ENCODE data around the gene IFI6.
A peak's percentile ranks its signal among the peaks of the same experiment; 100 is the strongest.
"Not testable (repeated sequence)": the region's sequence is repeated elsewhere in the genome, so short reads cannot be mapped to it uniquely, and the experiment has no call there.

Gene IFI6, protein sequence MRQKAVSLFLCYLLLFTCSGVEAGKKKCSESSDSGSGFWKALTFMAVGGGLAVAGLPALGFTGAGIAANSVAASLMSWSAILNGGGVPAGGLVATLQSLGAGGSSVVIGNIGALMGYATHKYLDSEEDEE

DNA sequence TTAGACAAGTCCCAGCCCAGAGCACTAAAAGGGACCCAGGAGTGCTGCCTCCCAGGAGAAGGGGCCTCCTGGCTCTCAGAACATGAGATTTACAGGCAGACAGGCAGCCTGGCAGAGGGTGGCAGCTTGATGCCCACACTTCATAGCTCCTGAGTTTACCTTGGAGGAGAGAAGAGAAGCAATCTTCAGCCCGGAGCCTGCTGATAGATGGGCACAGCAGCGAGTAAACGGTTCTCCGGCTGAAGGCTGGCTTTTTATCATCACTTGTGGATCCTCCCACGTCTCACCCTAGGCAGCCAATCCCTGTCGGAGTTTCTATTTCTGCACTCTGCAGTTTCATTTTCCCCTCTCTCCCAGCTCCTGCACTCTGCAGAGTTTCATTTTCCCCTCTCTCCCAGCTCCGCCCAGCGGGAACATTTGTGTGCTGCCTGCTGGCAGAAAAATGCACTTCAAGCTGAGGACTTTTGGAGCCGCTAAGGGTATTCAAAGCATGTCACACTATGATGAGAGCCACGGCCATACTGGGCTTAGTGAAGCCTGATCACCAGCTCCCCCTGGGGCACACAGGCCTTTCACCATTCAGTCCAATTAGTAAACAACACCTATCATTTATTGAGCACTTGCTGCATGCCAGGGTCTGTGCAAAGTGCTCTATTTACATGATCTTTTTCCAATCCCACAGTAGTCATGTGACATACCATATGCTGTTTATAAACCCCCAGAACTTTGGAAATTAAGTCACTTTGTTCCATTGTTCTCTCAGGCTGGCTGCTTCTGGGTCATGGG, at the start of gene IFI6:
TSS of gene IFI6 (minus strand) at position 229 of the 786 bp plus-strand sequence. CDS start 2,878 bp downstream, outside the sequence.
- peak; percentile 71 to 90 for DNase-seq

DNA sequence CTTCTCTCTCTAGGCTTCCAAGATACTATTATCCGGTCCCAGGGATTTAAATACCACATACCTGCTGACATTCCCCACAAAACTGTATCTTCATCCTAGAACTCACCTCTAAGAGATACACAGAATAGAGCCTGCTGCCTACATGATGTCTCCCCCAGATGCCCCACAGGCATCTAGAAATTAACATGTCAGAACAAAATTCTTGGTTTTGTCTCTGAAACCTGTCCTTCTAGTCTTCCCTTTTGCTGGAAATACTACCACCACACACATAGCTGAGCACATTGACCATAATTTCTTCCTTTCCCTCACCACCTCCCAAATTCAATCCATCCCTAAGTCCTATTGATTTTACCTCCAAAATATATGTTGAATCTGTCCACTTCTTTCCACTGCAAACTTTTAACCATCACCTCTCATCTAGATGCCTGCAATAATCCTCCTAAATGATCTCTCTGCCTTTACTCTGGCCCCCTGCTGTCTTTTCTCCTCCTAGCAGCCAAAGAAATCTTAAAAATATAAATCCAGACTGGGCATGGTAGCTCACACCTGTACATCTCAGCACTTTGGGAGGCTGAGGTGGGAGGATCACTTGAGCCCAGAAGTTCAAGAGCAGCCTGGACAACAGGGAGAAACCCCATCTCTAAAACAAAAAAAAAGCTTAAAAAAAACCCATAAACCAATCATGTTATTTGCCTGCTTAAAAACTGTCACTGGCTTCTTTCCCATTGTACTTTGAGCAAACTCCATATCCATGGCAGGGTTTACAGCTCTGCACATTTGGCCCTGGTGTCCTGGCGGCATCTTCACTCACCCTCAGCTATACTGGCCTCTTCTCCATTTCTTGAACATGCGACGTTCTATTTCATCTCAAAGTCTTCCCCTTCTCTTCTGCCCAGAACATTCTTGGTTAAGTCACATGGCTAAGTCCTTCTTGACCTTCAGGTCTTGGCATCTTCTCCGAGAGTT, 47.6 kb upstream of the IFI6 start:
- no peak for DNase-seq

DNA sequence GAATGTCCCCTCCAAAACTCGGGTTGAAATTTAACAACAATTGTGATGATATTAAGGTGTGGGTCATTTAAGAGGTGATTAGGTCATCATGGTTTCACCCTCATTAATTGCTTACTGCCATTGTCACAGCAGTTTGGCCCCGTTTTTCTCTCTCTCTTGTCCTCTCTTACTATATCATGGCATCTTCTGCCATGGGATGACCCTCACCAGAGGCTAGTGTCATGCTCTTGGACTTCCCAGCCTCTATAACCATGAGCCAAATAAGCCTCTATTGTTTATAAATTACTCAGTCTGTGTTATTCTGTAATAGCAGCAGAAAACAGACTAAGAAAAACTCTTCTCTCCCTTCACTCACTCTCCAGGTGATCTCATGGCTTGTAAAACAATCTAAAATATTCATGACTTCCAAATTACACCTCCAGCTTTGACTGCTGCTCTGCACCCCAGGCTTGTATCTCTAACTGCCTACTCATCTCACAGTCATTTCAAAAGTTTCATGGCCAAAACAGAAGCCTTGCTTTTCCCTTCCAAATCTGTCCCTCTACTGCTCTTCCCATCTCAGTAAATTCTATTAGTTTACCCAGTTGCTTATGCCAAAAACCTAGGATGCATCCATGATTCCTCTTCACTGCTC, 44.4 kb upstream of the IFI6 start:
- no peak for DNase-seq

DNA sequence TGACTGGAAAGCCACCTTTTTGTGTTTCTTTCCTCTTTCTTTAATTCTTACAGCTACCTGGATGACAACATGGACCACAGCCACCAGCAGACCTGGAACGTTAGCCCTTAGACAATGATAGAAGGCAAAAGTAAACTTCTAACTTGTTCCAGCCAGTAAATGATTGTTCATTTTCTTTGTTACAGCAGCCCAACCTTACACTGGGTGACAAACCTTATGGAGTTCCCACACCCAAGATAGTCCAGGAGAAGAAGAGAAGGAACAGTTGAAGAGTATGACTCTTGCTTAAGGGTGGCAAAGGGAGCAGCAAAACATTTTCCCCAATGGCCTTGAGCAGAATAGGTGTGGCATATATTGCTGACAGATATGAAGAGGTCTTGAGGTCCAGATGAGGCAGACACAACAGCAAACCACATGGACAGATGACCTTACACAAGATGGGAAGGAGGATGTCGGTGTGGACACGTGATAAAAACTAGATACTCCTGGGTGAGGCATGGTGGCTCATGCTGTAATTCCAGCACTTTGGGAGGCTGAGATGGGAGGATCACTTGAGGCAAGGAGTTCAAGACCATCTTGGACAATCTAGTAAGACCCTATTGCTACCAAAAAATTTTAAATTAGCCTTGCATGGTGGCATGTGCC, 42.0 kb upstream of the IFI6 start:
- DNase-seq: no peak

DNA sequence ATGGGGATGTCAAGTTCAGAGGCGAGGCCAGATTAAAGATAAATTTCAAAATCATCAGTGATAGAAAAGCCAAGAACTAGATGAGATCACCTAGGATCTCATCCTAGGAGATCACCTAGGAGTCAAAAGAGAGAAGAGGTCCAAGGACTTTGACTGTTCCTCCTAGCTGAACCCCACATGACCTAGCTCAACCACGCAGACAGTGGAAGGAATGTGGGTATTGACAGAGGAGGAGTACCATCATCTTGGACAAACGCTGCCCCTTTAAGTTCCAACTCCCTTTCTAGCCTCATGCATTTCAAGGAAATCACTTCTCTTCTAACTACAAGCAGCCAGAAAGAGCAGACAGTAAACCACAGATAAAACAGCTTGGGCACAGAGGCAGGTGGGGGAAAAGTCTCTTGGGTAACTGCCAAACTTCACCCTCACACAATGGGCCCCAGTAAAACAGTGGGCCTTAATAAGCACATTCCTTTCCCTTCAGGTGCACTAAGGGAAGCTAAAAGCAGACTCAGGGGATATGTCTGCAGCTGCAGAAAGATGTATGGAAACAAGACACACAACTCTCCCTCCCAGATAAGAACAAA, 41.2 kb upstream of the IFI6 start:
- DNase-seq: no peak

DNA sequence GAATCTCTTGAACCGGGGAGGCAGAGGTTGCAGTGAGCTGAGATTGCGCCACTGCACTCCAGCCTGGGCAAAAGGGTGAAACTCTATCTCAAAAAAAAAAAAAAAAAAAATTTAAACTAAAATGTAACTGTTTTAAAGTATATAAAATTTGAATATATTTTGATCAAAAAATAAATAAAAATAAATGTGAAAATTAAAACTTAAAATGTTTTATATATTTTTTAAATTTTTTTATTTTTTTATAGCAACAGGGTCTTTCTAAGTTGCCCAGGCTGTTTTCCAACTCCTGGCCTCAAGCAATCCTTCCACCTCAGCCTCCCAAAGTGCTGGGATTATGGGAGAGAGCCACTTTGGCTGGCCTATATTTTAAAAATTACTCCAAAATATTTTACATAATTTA, 38.6 kb upstream of the IFI6 start:
- no peak for DNase-seq

DNA sequence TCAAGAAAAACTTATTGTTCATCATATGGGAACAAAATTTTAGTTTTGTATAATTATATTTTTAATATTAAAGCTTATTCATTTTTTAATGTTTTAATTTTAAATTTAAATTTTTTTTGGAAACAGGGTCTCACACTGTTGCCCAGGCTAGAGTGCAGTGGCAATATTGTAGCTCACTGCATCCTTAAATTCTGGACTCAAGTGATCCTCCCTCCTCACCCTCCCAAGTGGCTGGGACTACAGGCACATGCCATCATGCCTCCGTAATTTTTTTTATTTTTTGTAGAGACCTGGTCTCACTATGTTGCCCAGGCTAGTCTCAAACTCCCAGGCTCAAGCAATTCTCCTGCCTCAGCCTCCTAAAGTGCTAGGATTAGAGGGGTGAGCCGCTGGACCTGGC, 33.6 kb upstream of the IFI6 start:
- DNase-seq: no peak

DNA sequence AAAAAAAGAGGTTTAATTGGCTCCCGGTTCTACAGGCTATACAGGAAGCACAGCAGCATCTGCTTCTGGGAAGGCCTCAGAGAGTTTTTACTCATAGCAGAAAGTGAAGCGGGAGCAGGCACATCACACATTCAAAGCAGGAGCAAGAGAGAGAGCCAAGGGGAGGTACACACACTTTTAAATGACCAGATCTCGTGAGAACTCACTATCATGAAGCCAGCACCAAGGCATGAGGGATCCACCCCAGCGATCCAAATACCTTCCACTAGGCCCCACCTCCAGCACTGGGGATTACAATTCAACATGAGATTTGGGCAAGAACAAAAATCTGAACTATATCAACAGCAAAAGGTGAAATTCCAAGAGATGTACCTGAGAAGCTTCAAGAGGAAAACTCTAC, 33.0 kb upstream of the IFI6 start:
- DNase-seq: no peak

DNA sequence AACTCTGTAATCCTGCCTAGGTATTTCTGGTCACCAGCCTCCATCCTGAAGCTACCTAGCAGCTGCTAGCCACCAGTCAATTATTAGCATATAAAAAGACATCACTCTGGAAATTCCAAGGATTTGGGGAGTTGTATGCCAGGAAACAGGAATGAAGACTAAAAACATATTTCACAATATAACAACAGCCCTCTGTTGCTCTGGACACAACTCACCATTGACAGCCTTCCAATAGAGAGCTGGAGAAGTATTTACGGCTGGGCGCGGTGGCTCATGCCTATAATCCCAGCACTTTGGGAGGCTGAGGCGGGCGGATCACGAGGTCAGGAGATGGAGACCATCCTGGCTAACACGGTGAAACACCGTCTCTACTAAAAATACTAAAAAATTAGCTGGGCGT, 24.8 kb upstream of the IFI6 start:
- not testable (repeated sequence) for DNase-seq

DNA sequence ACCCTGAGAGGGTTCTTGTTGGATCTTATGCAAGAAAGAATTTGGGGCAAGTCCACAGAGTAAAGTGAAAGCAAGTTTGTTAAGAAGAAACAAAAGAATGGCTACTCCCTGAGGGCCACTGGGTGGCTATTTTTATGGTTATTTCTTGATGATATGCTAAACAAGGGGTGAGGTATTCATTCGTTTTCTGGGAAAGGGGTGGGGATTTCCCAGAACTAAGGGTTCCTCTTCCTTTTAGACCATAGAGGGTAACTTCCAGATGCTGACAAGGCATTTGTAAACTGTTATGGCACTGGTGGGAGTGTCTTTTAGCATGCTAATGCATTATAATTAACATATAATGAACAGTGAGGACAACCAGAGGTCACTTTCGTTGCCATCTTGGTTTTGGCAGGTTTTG, 18.2 kb upstream of the IFI6 start:
- DNase-seq: no peak

DNA sequence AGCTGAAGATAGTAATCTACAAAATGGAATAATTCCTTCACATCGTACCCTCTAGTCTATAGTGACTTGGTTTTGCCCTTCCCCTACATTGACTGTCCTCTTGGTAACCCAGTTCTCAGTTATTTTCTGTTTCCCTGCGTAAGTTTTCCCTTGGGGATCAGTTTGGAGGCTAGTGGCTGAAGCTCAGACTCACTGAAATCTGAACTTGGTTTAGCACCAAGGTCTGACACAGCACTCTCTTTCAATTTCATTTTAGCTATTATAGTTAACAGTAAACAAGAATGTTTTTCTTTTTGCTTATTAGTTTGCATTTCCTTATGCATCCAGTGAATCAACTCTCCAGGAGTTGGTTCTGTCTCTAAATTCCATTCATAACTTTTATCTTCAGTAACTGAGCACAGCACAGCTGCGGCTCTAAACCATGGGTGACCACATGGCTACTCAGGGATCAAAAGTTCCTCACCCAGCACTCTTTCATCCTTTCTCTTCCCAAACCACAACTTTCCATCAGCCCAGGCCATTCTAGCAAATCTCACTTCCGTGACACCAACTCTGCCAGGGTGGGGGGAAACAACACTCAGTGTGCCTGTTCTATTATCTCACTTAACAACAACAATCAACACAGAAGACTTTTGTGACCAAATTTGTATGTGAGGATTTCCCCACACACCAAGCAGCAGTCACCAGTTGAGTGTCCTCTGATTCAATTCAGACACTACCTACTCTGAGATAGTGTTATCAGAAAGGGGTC, 17.6 kb upstream of the IFI6 start:
- DNase-seq: no peak

DNA sequence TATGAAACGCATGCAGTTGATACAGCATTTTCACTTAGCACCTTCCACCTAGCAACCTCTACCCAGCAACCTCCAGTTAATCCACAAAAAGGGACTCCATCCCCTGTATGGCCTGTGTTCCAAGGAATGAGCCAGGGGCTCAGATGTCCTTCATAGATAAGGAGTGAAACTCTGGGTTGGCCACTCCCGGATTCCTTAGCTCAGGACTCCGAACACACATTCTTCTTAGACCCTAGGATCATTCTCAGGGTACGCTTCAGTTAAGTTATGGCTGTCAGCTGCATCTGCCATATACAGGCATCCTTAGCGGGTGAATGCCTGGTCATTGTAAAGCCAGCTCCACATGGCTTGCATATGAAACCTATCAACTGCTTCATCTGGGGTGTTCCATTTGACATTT, 15.9 kb upstream of the IFI6 start:
- DNase-seq: no peak

DNA sequence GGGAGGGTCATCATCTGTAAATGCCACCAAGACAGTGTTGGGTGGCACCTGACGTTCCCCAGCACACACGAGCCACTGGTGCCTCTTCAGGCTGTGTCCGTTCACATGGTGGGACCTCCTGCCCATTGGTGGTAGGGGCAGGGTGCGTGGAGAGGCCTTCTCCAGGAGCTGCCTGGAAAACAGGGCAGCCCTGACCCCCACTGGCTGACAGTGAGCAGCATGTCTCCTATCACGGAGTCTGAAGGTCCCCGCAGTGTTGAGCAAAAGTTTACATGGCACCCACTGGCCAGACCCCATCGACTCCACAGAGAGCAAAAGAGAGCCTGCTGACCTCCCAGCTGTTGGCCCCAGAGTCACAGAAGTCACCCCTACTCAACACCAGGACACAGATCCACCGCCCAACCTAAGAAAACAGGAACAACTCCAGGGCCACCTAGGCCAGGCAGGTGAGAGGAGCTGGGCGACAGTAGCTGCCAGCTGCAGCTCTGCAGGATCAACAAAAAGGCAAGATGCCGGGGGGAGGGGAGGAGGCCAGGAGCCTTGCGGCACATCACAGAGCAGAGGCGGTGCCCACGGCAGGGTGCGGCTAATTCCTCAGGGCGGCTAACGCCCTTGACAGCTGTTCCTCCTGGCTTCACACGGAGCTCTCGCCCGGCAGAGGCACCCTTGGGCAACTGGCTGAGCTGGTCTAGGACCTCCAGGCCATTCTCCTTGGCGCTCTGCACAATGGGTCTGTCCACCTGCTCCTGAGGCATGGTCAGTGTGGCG, 14.4 kb upstream of the IFI6 start:
- DNase-seq: no peak

DNA sequence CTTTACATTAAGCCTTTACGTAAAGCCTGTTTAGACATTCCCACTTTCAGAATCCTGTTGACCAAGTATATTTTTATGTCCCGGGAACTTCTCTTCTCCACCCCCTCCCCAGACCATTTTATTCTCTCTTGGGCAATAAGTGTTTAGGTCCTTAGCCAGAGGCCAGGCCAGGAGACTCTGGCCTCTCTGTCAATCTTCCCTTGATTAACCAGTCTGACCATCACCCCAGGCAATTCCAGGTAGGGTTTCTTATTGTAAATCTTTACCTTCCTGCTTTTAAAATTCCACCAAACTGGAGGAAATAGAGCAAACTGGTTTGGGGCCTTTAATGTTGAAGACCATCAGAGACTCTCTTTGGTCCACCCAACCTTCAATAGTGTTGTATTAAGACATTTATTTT, 12.2 kb upstream of the IFI6 start:
- no peak for DNase-seq

DNA sequence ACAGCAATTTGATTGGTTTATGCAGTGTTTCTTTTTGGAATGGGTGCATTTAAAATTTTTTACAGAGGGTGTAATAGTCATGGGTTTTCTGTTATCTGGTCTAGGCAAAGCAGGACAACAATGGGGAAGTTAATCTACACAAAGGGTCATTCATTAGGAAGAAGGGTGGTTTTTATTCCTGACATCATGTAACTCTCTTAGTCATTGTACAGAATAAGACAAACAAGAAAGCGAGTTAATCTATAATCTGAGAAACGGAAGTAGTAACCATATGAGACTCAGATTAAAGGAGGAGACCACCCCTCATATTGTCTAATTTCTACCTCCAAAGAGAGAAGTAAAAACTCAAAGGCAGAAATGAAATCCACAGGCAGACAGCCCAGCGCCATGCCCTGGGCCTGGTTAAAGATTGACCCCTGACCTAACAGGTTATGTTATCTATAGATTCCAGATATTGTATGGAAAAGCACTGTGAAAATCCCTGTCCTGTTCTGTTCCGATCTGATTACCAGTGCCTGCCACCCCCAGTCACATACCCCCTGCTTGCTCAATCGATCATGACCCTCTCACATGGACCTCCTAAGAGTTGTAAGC, 10.5 kb upstream of the IFI6 start:
- DNase-seq: no peak

DNA sequence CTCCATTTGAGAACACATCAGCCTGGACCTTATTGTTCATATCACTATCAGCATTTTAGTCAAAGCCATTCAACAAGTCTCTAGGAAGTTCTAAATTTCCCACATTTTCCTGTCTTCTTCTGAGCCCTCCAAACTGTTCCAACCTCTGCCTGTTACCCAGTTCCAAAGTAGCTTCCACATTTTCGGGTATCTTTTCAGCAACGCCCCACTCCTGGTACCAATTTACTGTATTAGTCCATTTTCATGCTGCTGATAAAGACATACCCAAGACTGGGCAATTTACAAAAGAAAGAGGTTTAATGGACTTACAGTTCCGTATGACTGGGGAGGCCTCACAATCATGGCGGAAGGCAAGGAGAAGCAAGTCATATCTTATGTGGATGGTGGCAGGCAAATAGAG, 9.6 kb upstream of the IFI6 start:
- not testable (repeated sequence) for DNase-seq

DNA sequence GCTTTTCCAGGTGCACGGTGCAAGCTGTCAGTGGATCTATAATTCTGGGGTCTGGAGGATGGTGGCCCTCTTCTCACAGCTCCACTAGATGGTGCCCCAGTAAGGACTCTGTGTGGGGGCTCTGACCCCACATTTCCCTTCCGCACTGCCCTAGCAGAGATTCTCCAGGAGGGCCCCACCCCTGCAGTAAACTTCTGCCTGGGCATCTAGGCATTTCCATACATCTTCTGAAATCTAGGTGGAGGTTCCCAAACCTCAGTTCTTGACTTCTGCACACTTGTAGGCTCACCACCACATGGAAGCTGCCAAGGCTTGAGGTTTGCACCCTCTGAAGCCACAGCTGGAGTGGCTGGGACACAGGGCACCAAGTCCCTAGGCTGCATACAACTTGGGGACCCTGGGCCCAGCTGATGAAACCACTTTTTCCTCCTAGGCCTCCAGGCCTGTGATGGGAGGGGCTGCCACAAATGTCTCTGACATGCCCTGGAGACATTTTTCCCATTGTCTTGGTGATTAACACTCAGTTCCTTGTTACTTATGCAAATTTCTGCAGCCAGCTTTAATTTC, 8.3 kb upstream of the IFI6 start:
- DNase-seq: not testable (repeated sequence)

DNA sequence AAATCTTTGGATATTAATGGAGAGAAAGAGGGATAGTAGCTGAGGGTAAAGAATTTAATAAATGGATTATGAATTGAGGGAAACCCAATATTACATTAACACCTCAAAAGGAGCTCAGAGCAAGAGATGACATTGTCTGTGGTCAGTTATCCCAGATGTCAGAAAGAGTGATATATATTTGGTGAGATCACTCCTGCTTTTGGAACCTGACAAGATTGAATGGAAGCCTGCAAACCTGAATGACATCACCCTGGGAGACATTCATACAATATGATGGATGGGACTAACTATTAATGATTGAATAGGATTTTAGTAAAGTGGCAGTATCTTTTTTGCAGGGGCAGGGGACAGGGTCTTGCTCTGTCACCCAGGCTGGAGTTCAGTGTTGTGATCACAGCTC, 6.8 kb upstream of the IFI6 start:
- no peak for DNase-seq

DNA sequence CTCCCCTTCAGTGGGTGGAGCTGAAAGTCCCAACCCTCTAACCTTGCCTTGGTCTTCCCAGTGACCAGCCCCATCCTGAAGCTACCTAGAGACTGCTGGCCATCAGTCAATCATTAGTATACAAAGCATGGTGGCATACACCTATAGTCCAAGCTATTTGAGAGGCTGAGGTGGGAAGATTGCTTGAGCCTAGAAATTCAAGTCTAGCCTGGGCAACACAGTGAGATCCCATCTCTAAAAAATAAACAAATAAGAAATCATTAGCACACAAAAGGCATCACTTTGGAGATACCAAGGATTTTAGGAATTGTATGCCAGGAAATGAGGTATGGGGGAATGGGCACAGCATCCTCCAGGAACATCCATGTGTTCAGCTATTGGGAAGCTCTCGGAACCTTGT, 4.4 kb upstream of the IFI6 start:
- DNase-seq: no peak

DNA sequence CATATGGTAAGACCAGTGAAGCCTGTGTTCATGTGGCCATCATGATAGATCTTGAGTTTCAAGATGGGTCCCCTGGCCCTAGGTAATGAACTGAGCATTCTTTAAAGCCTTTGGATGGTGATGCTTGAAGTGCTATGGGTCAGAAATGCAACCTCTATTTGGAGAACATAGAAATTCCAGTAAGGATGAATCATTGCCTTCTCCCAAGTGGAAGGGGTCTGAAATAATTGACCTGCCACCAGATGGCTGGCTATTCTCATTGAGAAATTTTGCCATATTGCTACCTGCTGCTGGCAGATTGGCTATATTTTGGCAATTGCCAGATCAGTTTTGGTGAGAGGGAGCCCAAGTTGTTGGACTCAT, 739 bp upstream of the IFI6 start:
- no peak for DNase-seq

Data from cerebellar nuclear complex (tissue), 1 donor.